ENCODE data around the gene ANXA2R.
A peak's percentile ranks its signal among the peaks of the same experiment; 100 is the strongest.

The ANXA2R gene

DNA sequence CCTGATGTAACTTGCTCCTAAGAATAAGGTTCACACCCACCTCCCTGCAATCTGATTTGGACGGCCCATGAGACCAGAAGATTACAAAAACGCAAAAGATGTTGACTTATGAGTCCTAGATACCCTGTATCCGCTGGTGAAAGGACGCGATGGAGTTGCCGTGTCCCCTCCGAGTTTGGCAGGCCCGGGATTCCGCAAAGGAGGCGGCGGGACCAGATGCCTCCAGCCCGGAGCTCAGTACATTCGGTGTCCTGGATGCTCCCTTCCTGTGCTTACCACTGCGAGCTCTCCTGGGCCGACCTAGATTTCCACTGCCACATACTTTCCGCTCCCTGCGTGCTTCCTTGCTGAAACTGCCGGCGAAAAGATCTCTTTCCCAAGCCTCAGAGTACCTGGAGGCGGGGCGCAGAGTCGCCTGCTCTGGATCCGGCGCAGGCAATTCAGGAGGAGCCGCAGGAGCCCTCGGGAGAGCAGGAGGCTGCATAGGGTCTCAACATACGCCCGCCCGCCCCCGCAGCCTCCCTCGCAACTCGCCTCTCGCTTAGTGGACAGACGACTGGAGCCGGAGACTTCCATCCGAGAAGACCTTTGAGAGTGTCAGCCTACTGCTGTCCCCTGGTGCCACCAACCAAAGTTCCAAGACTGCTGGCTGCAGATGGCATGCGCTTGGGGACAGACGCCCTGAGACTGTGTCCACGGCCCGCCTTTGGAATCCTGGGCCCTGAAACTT is 39.8 kb downstream of the ANXA2R start:
- DNase-seq: no peak

DNA sequence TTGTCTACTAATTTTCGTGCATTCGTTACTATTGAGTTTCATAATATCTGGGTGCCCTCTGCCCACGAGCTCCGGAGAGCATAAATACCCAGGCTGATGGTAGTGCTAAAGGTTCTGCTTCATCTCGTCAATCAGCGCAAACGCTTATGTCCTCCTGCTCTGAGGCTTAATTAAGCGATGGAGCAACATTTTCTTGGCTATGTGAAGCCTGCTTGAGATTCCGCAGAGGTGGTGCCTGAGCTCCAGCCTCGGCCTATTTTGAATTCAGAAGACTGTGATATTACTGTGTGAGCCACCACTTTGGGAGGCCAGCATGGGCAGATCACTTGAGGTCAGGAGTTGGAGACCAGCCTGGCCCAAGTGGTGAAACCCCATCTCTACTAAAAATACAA is 44.8 kb downstream of the ANXA2R start:
- peak in 1 of 5 experiments; percentile 46 for DNase-seq

DNA sequence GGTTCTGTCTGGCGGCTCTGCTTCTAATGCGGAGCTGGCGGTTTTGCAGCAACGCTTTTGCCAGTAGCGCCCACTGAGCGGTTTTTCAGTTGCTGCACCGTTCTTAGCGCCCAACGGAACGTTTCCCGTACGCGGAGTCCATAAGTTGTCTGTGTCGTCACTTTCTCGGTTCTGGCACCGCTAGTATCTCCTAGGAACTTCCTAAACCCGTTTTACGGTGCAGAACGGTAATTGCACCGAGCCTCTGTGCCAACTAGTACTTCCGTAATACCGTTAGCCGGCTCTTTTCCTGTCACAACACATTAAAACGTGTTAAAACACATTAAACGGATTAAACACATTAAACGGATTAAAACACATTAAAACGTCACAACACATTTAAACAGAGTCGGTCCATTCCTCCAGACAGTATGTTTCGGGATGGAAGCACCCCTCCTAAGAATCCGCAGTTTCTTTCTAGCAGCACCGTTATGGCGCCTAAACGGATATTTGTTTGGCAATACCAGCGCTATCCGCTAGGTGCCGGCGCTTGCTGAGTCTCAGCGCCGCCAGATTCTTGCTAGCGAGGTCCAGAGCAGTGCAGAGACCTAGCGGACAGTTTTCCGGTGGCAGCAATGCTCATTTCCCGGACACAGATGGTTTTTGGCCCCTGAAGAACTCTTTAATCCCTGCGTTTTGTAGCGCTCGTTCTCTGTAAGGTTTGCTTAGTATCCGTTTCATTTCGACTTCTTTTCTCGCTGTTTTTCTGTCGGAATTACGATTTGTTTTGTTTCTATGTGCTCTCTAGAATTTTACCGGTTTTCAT is 45.4 kb downstream of the ANXA2R start:
- DNase-seq: peak; percentile 52 to 92 (median 79)

DNA sequence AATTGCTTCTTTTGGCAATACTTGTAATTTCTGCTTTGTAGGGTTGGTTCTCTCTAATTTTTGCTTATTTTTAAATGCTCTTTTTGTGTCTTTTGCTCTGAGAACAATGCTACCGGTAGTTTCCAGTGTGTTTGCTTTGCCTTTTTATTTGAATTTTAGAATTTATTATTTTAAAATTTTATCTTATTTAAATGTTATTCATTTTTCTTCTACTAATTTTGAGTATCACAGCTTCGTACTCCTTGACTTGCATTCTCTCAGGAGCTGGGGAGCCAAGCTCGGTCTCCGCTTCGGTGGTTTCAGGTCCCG is 45.9 kb downstream of the ANXA2R start:
- no peak for DNase-seq

DNA sequence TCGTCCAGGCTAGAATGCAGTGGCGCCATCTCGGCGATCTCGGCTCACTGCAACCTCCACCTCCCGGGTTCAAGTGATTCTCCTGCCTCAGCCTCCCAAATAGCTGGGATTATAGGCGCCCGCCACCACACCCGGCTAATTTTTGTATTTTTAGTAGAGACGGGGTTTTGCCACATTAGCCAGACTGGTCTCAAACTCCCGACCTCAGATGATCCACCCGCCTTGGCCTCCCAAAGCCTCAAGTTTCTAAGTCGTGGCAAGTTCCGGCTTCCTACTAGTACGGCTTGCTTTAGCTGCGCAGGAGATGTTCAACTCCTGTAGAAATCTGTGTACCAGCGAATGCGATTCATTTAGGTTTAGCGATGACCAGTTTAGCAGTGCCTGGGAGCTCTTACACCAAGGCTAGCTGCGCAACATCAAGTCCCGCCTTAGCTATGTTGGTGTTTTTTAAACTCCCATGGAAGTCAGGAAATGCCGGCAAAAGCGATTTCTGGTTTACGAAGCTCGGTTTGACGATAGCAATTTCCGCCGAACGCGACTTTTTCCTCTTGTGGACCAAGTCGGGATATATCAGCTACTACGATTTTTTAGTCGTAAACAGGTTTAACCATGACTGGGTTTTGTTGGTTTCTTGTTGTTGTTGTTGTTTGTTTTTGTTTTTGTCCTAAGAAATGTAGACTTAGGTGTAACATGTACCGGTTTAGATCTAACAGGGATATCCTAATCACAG is 46.4 kb downstream of the ANXA2R start:
- peak in 3 of 5 experiments; percentile 62 to 88 (median 75) for DNase-seq

DNA sequence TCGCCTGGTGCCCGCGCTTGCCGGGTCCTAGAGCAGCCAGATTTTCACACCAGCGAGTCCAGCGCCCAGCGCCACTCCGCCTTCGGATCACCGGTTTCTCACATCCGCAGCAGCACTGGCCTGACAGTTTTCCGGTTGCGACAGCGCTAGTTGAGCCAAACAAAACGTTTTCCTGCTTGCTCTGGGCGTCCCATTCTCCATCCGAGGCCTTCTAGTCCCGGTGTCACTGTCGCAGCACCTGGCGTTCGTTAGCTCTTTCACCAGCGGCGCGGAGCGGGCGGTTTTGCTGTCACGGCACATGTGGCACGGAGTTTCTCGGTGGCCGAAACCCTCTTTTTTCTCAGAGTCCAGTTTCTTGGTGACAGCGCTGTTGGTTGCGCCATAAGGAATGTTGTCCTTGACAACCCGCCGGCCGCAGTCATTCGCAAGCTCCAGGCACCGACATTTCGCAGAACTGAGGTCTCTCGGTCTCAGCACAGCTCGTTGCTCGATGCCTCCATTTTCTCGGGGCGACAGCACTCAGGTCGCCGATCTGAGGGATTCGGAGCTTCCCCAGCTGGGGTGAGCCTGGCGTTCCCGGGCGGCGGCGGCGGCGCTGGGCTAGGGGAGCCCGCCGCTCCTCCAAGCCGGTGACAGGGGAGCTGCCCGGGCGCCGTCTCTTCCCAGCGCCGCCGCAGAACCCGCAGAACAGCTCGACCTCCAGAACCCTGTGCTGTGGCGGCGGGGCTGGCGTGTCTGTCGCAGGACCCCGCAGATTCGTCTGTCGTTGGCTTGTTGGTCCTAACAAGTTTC is 47.8 kb downstream of the ANXA2R start:
- peak in 4 of 5 experiments; percentile 39 to 94 (median 67) for DNase-seq

DNA sequence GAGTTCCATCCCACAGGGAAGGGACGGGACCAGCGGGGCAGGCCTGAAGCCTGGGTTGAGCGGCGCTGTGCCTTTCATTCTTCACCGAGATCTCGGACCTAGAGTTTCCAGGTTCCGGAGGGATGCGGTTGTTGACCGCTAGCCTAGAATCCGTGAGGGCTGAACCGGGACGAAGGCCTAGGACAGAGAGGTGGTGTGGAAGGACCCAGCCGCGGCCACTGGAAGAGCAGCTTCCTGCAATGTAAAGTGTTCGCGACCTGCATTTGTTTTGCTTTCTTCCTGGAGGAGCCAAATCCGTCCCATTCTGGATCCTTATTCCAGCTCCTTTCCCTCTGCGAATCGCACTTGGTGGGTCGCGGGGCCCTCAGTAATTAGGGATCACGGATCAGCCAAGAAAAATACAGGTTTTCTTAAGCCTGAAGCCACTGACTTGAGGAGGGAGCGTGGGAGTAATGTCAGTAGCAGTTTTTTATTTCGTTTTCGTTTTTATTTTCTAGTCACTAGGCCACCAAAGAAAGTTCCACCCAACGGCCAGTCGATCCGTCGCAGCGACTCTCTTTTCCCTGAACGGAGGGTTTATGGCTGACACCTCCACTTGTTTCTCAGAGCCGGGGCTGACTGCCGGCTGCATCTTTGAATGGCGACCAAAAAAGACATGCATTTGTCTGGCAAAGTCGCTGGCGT is 48.6 kb downstream of the ANXA2R start:
- DNase-seq: peak in 1 of 5 experiments; percentile 29

DNA sequence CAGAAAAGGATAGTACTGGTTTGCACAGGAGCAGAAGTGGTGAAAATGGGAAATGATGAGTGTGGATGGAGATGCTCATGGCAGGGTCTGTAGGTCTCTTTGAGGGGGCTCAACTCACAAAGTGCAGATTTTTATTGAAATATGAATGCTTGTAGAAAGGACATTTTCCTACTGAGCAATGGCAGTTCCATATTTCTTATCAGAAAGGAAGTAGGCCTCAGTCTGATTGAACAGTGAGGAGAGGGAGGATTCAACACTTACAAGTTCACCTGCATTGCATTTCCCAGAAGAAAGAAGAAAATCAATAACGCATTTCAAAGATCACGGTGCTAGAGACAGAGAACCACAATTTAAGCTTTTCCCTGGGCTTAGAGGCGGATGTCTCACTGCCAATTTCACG is 49.2 kb downstream of the ANXA2R start:
- no peak for DNase-seq
